Measurements from ENCODE around the gene SLC6A8.
"Not testable (repeated sequence)": the region's sequence is repeated elsewhere in the genome, so short reads cannot be mapped to it uniquely, and the experiment has no call there.

The SLC6A8 gene

DNA sequence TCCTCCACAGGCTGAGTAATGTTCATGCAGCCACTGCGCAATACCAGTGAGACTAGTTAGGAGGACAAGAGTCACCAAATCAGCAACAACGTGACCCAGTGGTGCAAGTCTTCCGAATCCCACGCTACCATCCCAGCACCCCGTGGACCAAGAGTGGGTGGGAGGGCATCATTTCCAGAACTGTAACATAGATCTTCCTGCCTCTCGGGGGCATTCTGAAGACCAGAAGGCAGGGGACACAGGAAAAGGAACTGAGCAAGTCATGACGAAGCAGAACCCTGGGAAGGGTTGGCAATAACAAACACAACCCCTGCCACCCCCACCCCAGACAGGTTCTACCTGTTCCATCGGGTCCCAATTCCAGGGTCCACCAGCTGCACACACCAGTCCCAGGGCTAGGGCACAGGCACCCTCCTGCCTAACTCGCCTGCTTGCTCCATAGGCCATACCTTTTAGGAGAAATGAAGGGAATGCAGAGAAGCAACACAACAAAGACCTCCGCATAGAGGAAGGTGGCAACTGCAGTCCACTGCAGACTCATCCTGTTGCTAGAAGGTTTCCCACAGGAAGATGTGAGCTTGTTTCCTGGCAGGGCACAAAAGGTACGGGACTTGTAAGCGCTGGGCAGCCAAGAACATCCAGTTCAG, 35.1 kb downstream of the SLC6A8 start:
- Histone ChIP-seq H3K36me3 (ENCODE audit: control insufficient read depth, insufficient read depth, low read length) (peaks cover 5% of the 10 kb centered on the region), H3K27me3 (ENCODE audit: control insufficient read depth, insufficient read depth, low read length) (peaks cover 3% of the 10 kb centered on the region), H3K9ac (ENCODE audit: low read length) (no peak overlapping the region), H3K4me1 (ENCODE audit: control insufficient read depth, insufficient read depth, low read length) (peaks cover 22% of the 10 kb centered on the region), H3K4me3 (ENCODE audit: low read length) (peak overlapping the region; percentile 65), H3K27ac (ENCODE audit: low read depth, low read length) (peak overlapping the region; percentile 73)

DNA sequence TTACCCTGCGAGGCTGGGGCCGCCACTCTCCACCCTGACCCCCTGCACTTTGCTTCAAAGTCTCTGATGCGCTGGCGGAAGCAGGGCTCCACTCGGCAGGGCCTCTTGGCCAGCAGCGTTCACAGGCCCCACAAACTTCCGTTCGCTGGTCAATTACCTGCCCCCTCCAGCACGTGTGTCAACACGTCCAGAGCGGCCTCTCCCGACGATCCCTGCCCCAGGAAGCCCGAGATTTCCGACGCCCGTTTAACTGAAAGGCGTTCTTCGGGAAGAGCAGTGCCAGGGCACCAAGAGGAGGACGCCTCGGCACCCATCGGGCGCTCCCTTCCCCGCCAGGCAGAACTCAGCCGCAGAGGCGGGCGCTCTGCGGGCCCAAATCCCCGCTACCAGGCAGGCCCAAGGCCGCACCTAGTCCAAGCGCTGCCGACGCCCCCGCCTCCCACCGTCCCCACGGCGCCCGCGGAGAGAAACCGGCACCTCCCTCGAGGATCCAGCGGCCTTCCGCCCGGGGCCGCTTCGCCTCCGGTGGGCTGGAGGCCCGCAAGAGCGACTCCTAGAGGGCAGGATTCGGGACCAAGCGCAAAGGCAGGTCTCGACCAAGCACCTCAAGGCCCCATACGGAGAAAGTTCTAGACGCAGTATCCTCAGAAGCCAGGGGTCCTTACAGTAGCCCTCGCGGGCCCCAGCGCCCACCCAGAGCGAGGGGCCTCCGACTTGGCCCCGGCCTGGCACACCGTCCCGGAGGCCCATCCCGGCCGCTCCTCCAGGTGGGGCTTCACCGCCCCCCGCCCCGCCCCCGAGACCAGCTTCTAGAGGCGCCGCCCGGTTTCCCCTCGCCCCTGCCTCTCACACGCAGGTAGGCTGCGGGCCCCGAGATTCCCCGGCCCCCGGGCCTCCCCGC, 35.9 kb downstream of the SLC6A8 start:
- Histone ChIP-seq H3K27ac (ENCODE audit: low read depth, low read length) (peak overlapping the region; percentile 73), H3K27me3 (ENCODE audit: control insufficient read depth, insufficient read depth, low read length) (peaks cover 3% of the 10 kb centered on the region), H3K4me1 (ENCODE audit: control insufficient read depth, insufficient read depth, low read length) (peaks cover 24% of the 10 kb centered on the region), H3K4me3 (ENCODE audit: low read length) (peak overlapping the region; percentile 65), H3K36me3 (ENCODE audit: control insufficient read depth, insufficient read depth, low read length) (peaks cover 5% of the 10 kb centered on the region), H3K9ac (ENCODE audit: low read length) (peak overlapping the region; percentile 68)

DNA sequence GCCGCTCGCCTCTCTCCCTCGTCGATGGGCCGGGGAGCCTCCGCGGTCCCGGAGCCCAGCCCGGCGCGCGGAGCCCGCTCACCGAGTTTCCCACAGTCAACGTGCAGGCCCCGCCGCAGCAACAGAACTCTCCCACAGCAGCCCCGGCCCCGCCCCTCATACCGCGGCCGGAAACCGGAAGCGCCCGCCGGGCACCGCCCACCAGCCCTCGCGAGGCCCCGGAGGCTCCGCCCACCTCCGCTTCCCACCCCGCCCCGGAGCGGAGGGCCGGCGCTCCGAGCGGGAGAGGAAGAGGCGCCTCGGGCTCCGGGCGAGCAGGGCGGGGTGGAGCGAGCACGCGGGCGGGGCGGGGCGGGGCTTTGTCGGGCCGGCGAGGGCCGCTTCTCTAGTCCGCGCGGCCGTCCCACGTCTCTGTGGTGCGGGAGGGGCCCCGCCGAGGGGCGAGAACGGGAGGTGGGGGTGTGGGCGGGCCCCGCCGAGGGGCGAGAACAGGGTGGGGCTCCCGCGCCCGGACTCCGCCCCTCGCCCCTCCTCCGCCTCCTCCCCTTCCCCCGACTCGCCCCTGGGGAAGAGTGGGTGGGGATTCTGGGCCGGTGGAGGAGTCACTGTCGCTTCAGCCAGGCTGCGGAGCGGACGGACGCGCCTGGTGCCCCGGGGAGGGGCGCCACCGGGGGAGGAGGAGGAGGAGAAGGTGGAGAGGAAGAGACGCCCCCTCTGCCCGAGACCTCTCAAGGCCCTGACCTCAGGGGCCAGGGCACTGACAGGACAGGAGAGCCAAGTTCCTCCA, 36.7 kb downstream of the SLC6A8 start, which contains the start of the genes ABCD1 and BCAP31:
Gene ABCD1, plus strand, starts transcription at position 605 of the 787 bp plus-strand sequence. CDS start 411 bp downstream, outside the sequence.
Gene BCAP31, minus strand, starts transcription at position 136 of the 787 bp plus-strand sequence. CDS start 1,143 bp downstream, outside the sequence.
- Histone ChIP-seq H3K4me3 (ENCODE audit: low read length) (peak within 1 kb of the TSS; percentile 65), H3K36me3 (ENCODE audit: control insufficient read depth, insufficient read depth, low read length) (peaks cover 3% of the 10 kb centered on the region), H3K27me3 (ENCODE audit: control insufficient read depth, insufficient read depth, low read length) (peaks cover 3% of the 10 kb centered on the region), H3K4me1 (ENCODE audit: control insufficient read depth, insufficient read depth, low read length) (peaks cover 24% of the 10 kb centered on the region), H3K9ac (ENCODE audit: low read length) (peak within 1 kb of the TSS; percentile 68), H3K27ac (ENCODE audit: low read depth, low read length) (peak within 1 kb of the TSS; percentile 79)

DNA sequence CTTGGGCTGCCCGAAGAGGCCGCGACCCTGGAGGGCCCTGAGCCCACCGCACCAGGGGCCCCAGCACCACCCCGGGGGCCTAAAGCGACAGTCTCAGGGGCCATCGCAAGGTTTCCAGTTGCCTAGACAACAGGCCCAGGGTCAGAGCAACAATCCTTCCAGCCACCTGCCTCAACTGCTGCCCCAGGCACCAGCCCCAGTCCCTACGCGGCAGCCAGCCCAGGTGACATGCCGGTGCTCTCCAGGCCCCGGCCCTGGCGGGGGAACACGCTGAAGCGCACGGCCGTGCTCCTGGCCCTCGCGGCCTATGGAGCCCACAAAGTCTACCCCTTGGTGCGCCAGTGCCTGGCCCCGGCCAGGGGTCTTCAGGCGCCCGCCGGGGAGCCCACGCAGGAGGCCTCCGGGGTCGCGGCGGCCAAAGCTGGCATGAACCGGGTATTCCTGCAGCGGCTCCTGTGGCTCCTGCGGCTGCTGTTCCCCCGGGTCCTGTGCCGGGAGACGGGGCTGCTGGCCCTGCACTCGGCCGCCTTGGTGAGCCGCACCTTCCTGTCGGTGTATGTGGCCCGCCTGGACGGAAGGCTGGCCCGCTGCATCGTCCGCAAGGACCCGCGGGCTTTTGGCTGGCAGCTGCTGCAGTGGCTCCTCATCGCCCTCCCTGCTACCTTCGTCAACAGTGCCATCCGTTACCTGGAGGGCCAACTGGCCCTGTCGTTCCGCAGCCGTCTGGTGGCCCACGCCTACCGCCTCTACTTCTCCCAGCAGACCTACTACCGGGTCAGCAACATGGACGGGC, 37.5 kb downstream of the SLC6A8 start:
- peaks cover 24% of the 10 kb centered on the region for H3K4me1 ChIP-seq (ENCODE audit: control insufficient read depth, insufficient read depth, low read length)
- H3K4me3 ChIP-seq (ENCODE audit: low read length): peak overlapping the region; percentile 56
- H3K27me3 ChIP-seq (ENCODE audit: control insufficient read depth, insufficient read depth, low read length): peaks cover 3% of the 10 kb centered on the region
- peak overlapping the region; percentile 0 for H3K9ac ChIP-seq (ENCODE audit: low read length)
- H3K36me3 ChIP-seq (ENCODE audit: control insufficient read depth, insufficient read depth, low read length): no peaks in the 10 kb centered on the region
- H3K27ac ChIP-seq (ENCODE audit: low read depth, low read length): peak overlapping the region; percentile 79

DNA sequence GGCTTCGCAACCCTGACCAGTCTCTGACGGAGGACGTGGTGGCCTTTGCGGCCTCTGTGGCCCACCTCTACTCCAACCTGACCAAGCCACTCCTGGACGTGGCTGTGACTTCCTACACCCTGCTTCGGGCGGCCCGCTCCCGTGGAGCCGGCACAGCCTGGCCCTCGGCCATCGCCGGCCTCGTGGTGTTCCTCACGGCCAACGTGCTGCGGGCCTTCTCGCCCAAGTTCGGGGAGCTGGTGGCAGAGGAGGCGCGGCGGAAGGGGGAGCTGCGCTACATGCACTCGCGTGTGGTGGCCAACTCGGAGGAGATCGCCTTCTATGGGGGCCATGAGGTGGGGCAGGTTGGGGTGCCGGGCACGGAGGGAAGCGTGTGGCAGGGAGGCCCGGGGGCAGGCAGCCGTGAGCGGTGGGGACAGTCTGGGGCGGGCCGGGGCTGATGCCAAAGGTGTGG, 38.1 kb downstream of the SLC6A8 start:
- peaks cover 3% of the 10 kb centered on the region for H3K27me3 ChIP-seq (ENCODE audit: control insufficient read depth, insufficient read depth, low read length)
- peak overlapping the region; percentile 31 for H3K4me3 ChIP-seq (ENCODE audit: low read length)
- H3K36me3 ChIP-seq (ENCODE audit: control insufficient read depth, insufficient read depth, low read length): no peaks in the 10 kb centered on the region
- H3K9ac ChIP-seq (ENCODE audit: low read length): peak overlapping the region; percentile 0
- peaks cover 24% of the 10 kb centered on the region for H3K4me1 ChIP-seq (ENCODE audit: control insufficient read depth, insufficient read depth, low read length)
- H3K27ac ChIP-seq (ENCODE audit: low read depth, low read length): peak overlapping the region; percentile 79

DNA sequence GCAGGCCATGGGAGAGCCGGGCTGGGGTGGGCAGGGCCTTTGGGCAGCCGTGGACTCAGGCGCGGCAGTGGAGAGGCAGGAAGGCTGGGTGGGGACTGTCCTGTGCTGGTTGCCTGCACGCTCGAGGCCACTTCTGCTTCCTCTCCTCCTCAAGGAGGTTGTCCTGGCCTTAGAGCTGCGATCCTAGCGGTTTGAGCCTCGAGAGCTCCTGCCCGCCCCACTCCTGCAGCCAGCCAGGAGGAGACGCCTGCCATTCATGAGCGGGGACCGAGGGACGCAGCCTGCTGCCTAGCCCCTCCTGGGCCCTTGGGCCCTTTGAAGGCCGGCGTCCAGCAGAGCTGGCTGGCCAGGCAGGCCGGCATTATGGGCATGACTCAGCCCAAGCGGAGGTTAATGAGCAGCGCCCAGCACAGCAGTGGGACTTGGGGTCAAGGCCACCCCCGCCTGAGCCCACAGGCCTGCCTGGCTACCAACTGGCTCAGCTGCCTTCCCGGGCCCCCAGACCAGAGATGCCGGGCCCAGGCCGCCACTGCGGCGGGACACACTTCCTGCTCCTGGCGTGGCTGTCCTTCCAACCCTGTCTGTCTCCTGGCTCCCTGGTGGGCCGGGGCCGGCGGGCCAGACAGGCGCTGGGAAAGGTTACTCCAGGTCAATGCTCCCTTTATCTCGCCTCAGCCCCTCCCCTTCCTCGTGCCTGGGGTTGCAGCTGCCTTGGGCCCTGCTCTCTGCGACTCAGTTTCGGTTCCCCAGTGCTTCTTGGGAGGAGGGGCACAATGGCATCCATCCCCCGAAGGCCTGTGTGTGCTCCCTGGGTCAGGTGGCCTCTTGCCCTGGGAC, 38.8 kb downstream of the SLC6A8 start:
- peak overlapping the region; percentile 39 for H3K4me3 ChIP-seq (ENCODE audit: low read length)
- peaks cover 24% of the 10 kb centered on the region for H3K4me1 ChIP-seq (ENCODE audit: control insufficient read depth, insufficient read depth, low read length)
- H3K36me3 ChIP-seq (ENCODE audit: control insufficient read depth, insufficient read depth, low read length): no peaks in the 10 kb centered on the region
- H3K27me3 ChIP-seq (ENCODE audit: control insufficient read depth, insufficient read depth, low read length): peaks cover 3% of the 10 kb centered on the region
- no peak overlapping the region for H3K9ac ChIP-seq (ENCODE audit: low read length)
- H3K27ac ChIP-seq (ENCODE audit: low read depth, low read length): peak overlapping the region; percentile 79

DNA sequence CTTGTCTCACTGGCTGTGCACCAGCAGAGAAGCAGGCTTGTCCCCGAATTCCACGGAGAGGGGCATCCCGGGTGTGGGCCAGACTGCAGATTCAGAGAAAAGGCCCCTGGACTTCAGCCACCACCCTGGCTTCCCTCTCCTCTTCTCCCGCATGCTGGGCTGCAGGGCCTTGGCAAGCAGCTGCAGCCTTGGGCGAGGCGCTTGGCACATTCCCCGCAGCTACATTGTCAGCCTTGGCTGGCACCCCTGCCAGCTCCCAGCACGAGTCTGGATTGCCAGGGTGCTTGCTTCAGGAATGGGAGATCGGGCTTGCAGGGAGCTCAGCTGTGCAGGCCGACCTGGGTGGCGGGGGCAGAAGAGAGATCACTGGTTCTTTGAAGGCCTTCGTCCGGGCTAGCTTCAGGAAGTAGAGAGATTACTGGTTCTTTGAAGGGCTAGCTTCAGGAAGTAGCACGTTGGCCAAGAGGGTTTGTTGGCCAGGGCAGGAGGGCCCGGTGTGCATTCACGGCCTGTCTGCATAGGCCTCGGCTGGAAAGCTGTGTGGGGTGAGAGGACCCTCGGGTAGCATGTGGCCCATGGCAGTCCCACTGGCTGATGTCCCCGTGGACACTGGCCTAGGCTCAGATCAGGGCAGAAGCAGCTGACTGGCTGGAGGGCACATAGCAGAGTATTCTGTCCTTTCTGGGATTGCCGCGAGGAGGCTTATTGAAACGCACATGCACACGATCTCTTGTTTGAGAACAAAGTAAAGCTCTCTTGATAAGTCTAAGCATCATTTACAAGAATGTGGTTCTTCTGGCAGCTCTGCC, 39.6 kb downstream of the SLC6A8 start:
- Histone ChIP-seq H3K36me3 (ENCODE audit: control insufficient read depth, insufficient read depth, low read length) (no peaks in the 10 kb centered on the region), H3K4me3 (ENCODE audit: low read length) (peak overlapping the region; percentile 39), H3K27me3 (ENCODE audit: control insufficient read depth, insufficient read depth, low read length) (peaks cover 3% of the 10 kb centered on the region), H3K4me1 (ENCODE audit: control insufficient read depth, insufficient read depth, low read length) (peaks cover 24% of the 10 kb centered on the region), H3K9ac (ENCODE audit: low read length) (no peak overlapping the region), H3K27ac (ENCODE audit: low read depth, low read length) (peak overlapping the region; percentile 79)

DNA sequence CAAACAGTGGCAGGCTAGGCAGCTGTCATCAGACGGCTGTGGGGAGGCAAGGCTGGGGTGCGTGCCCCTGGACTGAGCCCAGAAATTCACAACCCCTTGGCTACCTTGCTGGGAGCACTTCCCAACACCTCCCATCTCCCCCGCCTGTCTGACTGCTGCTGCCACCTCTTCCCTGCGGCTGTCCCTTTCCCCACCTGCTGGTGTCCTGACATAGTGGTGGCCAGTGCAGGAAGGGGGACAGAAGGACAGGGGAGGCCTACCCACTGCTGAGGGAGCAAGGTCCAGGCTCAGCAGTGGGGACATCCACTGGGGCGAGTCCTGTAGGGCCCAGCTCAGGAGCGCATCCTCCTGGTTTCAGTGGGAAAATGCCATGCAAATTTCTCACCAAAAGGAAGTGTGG, 40.4 kb downstream of the SLC6A8 start:
- peaks cover 22% of the 10 kb centered on the region for H3K4me1 ChIP-seq (ENCODE audit: control insufficient read depth, insufficient read depth, low read length)
- H3K27ac ChIP-seq (ENCODE audit: low read depth, low read length): peak overlapping the region; percentile 79
- no peak overlapping the region for H3K9ac ChIP-seq (ENCODE audit: low read length)
- no peaks in the 10 kb centered on the region for H3K36me3 ChIP-seq (ENCODE audit: control insufficient read depth, insufficient read depth, low read length)
- no peak overlapping the region for H3K4me3 ChIP-seq (ENCODE audit: low read length)
- H3K27me3 ChIP-seq (ENCODE audit: control insufficient read depth, insufficient read depth, low read length): no peaks in the 10 kb centered on the region

DNA sequence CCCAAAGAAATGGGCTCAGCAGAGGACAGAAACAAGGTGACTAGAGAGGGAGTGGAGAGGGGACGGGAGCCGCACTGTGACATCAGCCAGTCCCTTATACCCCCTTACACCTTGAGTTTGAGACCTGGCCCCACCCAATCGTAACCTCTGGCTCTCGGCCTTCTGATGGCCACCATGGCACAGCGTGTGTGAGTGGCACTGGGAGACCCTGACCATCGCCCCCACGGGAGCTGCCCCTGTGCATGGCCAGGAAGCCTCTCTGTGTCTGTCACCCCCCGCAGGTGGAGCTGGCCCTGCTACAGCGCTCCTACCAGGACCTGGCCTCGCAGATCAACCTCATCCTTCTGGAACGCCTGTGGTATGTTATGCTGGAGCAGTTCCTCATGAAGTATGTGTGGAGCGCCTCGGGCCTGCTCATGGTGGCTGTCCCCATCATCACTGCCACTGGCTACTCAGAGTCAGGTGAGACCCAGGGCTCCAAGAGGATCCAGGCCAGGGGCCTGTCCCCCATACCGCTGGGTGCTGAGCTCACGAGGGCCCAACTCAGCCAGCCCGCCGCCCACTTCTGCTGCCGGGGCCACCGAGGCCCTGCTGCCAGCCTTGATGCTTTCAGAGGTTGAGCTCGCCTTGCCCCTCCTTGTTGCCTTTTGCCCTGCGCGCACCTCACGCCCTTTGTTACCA, 41.4 kb downstream of the SLC6A8 start:
- Histone ChIP-seq H3K9ac (ENCODE audit: low read length) (no peak overlapping the region), H3K27me3 (ENCODE audit: control insufficient read depth, insufficient read depth, low read length) (no peaks in the 10 kb centered on the region), H3K4me3 (ENCODE audit: low read length) (no peak overlapping the region), H3K27ac (ENCODE audit: low read depth, low read length) (no peak overlapping the region), H3K4me1 (ENCODE audit: control insufficient read depth, insufficient read depth, low read length) (peaks cover 22% of the 10 kb centered on the region), H3K36me3 (ENCODE audit: control insufficient read depth, insufficient read depth, low read length) (no peaks in the 10 kb centered on the region)

DNA sequence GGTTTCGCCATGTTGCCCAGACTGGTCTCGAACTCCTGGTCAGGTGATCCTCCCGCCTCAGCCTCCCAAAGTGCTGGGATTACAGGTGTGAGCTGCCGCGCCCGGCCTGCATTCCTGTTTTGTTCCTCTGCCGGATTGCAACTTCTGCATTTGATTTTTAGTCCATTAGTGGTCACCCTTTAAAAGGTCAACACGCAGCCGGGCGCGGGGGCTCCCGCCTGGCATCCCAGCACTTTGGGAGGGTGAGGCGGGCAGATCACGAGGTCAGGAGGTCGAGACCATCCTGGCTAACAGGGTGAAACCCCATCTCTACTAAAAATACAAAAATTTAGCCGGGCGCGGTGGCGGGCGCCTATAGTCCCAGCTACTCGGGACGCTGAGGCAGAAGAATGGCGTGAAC, 42.4 kb downstream of the SLC6A8 start:
- not testable (repeated sequence) for H3K27me3 ChIP-seq (ENCODE audit: control insufficient read depth, insufficient read depth, low read length); H3K9ac ChIP-seq (ENCODE audit: low read length); H3K36me3 ChIP-seq (ENCODE audit: control insufficient read depth, insufficient read depth, low read length); H3K4me3 ChIP-seq (ENCODE audit: low read length); H3K27ac ChIP-seq (ENCODE audit: low read depth, low read length)
- H3K4me1 ChIP-seq (ENCODE audit: control insufficient read depth, insufficient read depth, low read length): peaks cover 22% of the 10 kb centered on the region

Measured in rectal smooth muscle tissue (tissue), 1 donor.